GM23338 (cell line): ENCODE data around the gene MRPL52. TPM values are rescaled to one million over a fixed set of nuclear protein-coding genes. Genes with fewer than 3 reads are reported as not detected.

Experiments
- ATAC-seq: fragments of 200-7000 bp; cut with Tn5 transposase; 3 replicates; pipeline ENCODE4 v1.9.1; 2020
- DNase-seq: peaks from one replicate; pipeline ENCODE4 v3.0.0-alpha.2; 2015; ENCODE audit warnings: low spot score
- H2AFZ ChIP-seq: fragments of 200-600 bp; sonication (generic); 2 replicates; pipeline ENCODE4 v1.8.0; 2016; ENCODE audit warnings: antibody characterized with exemption, mild to moderate bottlenecking, moderate library complexity
- H3F3A ChIP-seq: fragments of 200-600 bp; sonication (generic); replicated peaks from 2 replicates; pipeline ENCODE4 v1.8.0; 2017; ENCODE audit warnings: antibody characterized with exemption, mixed run types, low read depth
- H3K27ac ChIP-seq: fragments of 200-600 bp; sonication (generic); 2 replicates; pipeline ENCODE4 v1.6.1; 2016; ENCODE audit warnings: low read depth
- H3K27me3 ChIP-seq: fragments of 200-600 bp; sonication (generic); 2 replicates; pipeline ENCODE4 v1.8.0; 2016; ENCODE audit warnings: mild to moderate bottlenecking, mixed run types, moderate library complexity; ENCODE audit not compliant: insufficient read depth
- H3K36me3 ChIP-seq: fragments of 200-600 bp; sonication (generic); 2 replicates; pipeline ENCODE4 v1.8.0; 2016; ENCODE audit warnings: mild to moderate bottlenecking; ENCODE audit not compliant: insufficient read depth
- H3K4me1 ChIP-seq: fragments of 200-600 bp; sonication (generic); 2 replicates; pipeline ENCODE4 v1.8.0; 2016; ENCODE audit warnings: mild to moderate bottlenecking, moderate library complexity; ENCODE audit not compliant: insufficient read depth
- H3K4me2 ChIP-seq: fragments of 200-600 bp; sonication (generic); 2 replicates; pipeline ENCODE4 v1.7.1; 2017; ENCODE audit warnings: mixed run types
- H3K4me3 ChIP-seq: fragments of 200-600 bp; sonication (generic); 2 replicates; pipeline ENCODE4 v1.6.1; 2016; ENCODE audit warnings: mixed run types
- H3K79me2 ChIP-seq: fragments of 200-600 bp; sonication (generic); replicated peaks from 2 replicates; pipeline ENCODE4 v1.8.0; 2017; ENCODE audit warnings: mild to moderate bottlenecking; ENCODE audit not compliant: insufficient read depth
- H3K9me2 ChIP-seq: fragments of 200-600 bp; sonication (generic); 2 replicates; pipeline ENCODE4 v1.8.0; 2017; ENCODE audit not compliant: insufficient read depth
- H4K20me1 ChIP-seq: fragments of 200-600 bp; sonication (generic); replicated peaks from 2 replicates; pipeline ENCODE4 v1.8.0; 2017; ENCODE audit warnings: mild to moderate bottlenecking; ENCODE audit not compliant: insufficient read depth
- H3K27ac Mint-ChIP-seq: 2 replicates; pipeline ENCODE4 v1.8.0; 2020; ENCODE audit warnings: inconsistent platforms, mild to moderate bottlenecking, moderate library complexity, mixed read lengths
- H3K27me3 Mint-ChIP-seq: 3 replicates; pipeline ENCODE4 v1.8.0; 2022; ENCODE audit warnings: low read depth, mild to moderate bottlenecking, moderate library complexity, mixed read lengths, inconsistent platforms; ENCODE audit not compliant: insufficient read depth, poor library complexity
- H3K36me3 Mint-ChIP-seq: 3 replicates; pipeline ENCODE4 v1.8.0; 2021; ENCODE audit warnings: low read depth, mild to moderate bottlenecking, inconsistent platforms, moderate library complexity, mixed read lengths
- H3K4me1 Mint-ChIP-seq: 3 replicates; pipeline ENCODE4 v1.8.0; 2020; ENCODE audit warnings: mild to moderate bottlenecking, inconsistent platforms, mixed read lengths
- H3K4me3 Mint-ChIP-seq: 3 replicates; pipeline ENCODE4 v1.8.0; 2021; ENCODE audit warnings: moderate library complexity, mild to moderate bottlenecking, inconsistent platforms, mixed read lengths
- H3K9me3 Mint-ChIP-seq: 3 replicates; pipeline ENCODE4 v1.8.0; 2020; ENCODE audit warnings: moderate library complexity, mild to moderate bottlenecking, inconsistent platforms, mixed read lengths
- EZH2 ChIP-seq: fragments of 200-600 bp; sonication (generic); IDR thresholded peaks from one replicate; pipeline ENCODE4 v1.8.0; 2017; ENCODE audit warnings: antibody characterized with exemption, mild to moderate bottlenecking, low read depth; ENCODE audit not compliant: unreplicated experiment
- JUNB ChIP-seq: IDR thresholded peaks from one replicate; pipeline ENCODE4 v1.6.1; 2016; ENCODE audit warnings: antibody characterized with exemption; ENCODE audit not compliant: unreplicated experiment
- POLR2AphosphoS5 ChIP-seq: IDR thresholded peaks from 2 replicates; pipeline ENCODE4 v1.6.1; 2016; ENCODE audit warnings: antibody characterized with exemption, low read depth
- REST ChIP-seq: IDR thresholded peaks from one replicate; pipeline ENCODE4 v1.6.1; 2018; ENCODE audit warnings: antibody characterized with exemption; ENCODE audit not compliant: unreplicated experiment
- STAT1 ChIP-seq: IDR thresholded peaks from one replicate; pipeline ENCODE4 v1.6.1; 2016; ENCODE audit warnings: antibody characterized with exemption; ENCODE audit not compliant: unreplicated experiment
- ZNF114 ChIP-seq: fragments of 250-450 bp; sonication (Bioruptor Pico); IDR thresholded peaks from 2 replicates; pipeline ENCODE4 v1.5.0; 2020; ENCODE audit warnings: mild to moderate bottlenecking, moderate library complexity
- ZNF462 ChIP-seq: fragments of 250-450 bp; sonication (Bioruptor Pico); IDR thresholded peaks from 2 replicates; pipeline ENCODE4 v1.5.0; 2020; ENCODE audit warnings: mild to moderate bottlenecking, moderate library complexity
- polyA plus RNA-seq: library from polyadenylated mRNA; unstranded; fragments of >200 nt; fragmentation: Nextera tagmentation; extraction: Ambion mirVana; gene quantifications from 2 replicates; pipeline ENCODE4 v1.2.1, GENCODE V29; 2016
- total RNA-seq: library from RNA; depleted of rRNA; stranded (reverse); fragments of >200 nt; shearing (Covaris generic); gene quantifications from 2 replicates; pipeline ENCODE4 v1.2.3, GENCODE V29; 2014

Gene MRPL52
- total and polyA plus RNA-seq, 2 experiments from 2014 or later, result 131 to 617 TPM

- H3K4me3 Mint-ChIP-seq, result no peak overlapping the region
- H3K4me1 ChIP-seq, result no peaks in the 10 kb centered on the region
- no peaks in the 10 kb centered on the region for H3K36me3 Mint-ChIP-seq
- no peaks in the 10 kb centered on the region for H3K9me2 ChIP-seq
- H3K27me3 ChIP-seq, result no peaks in the 10 kb centered on the region
- no peak overlapping the region for H3K4me2 ChIP-seq
- H3K27ac Mint-ChIP-seq, result no peak overlapping the region
- no peaks in the 10 kb centered on the region for H3K79me2 ChIP-seq
- no peaks in the 10 kb centered on the region for H3K9me3 Mint-ChIP-seq
- H4K20me1 ChIP-seq, result no peaks in the 10 kb centered on the region
- ATAC-seq, result no peak
- H3K27ac ChIP-seq, result no peak overlapping the region
- no peak for DNase-seq
- peaks cover 11% of the 10 kb centered on the region for H3K4me1 Mint-ChIP-seq
- H3K4me3 ChIP-seq, result no peak overlapping the region
- H2AFZ ChIP-seq, result no peak overlapping the region
- no peaks in the 10 kb centered on the region for H3K36me3 ChIP-seq
- H3F3A ChIP-seq, result no peaks in the 10 kb centered on the region
- H3K27me3 Mint-ChIP-seq, result peaks cover 8% of the 10 kb centered on the region
- TF ChIP-seq POLR2AphosphoS5, result no peak
- TF ChIP-seq JUNB, result no peak
- no peak for TF ChIP-seq ZNF114
- no peak for TF ChIP-seq REST
- no peak for TF ChIP-seq EZH2
- no peak for TF ChIP-seq ZNF462 (CRISPR knock-in tag)
- no peak for TF ChIP-seq STAT1
These were observed 48.2 kb upstream of the MRPL52 start for GRCh38 chr14:22781301-22781991.
